OCI-LY7 (cell line): ENCODE measurements around the gene ZHX3. TPM values are rescaled to one million over a fixed set of nuclear protein-coding genes. Genes with fewer than 3 reads are reported as not detected.

ENCODE experiments used
- BruUV-seq: library from RNA; stranded (reverse); fragments of 400-500 nt; replicated peaks from 2 replicates; lab custom pipeline; 2021; lab: Mats Ljungman, UMichigan
- CTCF ChIA-PET: fragments of 300-600 bp; sonication (Branson Sonifier 250); formaldehyde crosslinking; loops from one replicate; lab custom pipeline; 2022; ENCODE audit warnings: antibody characterized with exemption; ENCODE audit not compliant: unreplicated experiment; lab: Charles Lee
- POLR2A ChIA-PET: fragments of 300-600 bp; sonication (Branson Sonifier 250); formaldehyde crosslinking; loops from one replicate; lab custom pipeline; 2022; ENCODE audit warnings: antibody characterized with exemption; lab: Charles Lee
- DNase-seq: peaks from one replicate; pipeline ENCODE4 v3.0.0-alpha.2; 2015; ENCODE audit warnings: low spot score
- H2AFZ ChIP-seq: fragments of 200-600 bp; sonication (generic), shearing (Covaris generic); 2 replicates; pipeline ENCODE4 v1.6.1; 2014; ENCODE audit warnings: mild to moderate bottlenecking, antibody characterized with exemption, low read length, moderate library complexity
- H3K27ac ChIP-seq: fragments of 200-600 bp; sonication (generic); 2 replicates; pipeline ENCODE4 v1.5.1; 2014; ENCODE audit warnings: mixed run types, low read depth, mild to moderate bottlenecking, moderate library complexity, low read length, inconsistent platforms; ENCODE audit not compliant: poor library complexity, severe bottlenecking
- H3K36me3 ChIP-seq: fragments of 200-600 bp; sonication (generic); 2 replicates; pipeline ENCODE4 v1.6.1; 2014; ENCODE audit warnings: mild to moderate bottlenecking, antibody characterized with exemption, low read length, moderate library complexity, mixed read lengths; ENCODE audit not compliant: insufficient read depth
- H3K4me1 ChIP-seq: fragments of 200-600 bp; sonication (generic); 2 replicates; pipeline ENCODE4 v1.5.1; 2014; ENCODE audit warnings: mild to moderate bottlenecking, low read length; ENCODE audit not compliant: insufficient read depth, poor library complexity, severe bottlenecking
- H3K4me2 ChIP-seq: fragments of 200-600 bp; sonication (generic); 2 replicates; pipeline ENCODE4 v1.6.1; 2014; ENCODE audit warnings: mild to moderate bottlenecking, low read length
- H3K4me3 ChIP-seq: fragments of 200-600 bp; sonication (generic); 2 replicates; pipeline ENCODE4 v1.5.1; 2014; ENCODE audit warnings: mild to moderate bottlenecking, low read depth, low read length; ENCODE audit not compliant: poor library complexity, severe bottlenecking
- H3K79me2 ChIP-seq: fragments of 200-600 bp; sonication (generic); 2 replicates; pipeline ENCODE4 v1.6.1; 2016; ENCODE audit warnings: low read depth, mild to moderate bottlenecking, low read length, moderate library complexity, mixed read lengths; ENCODE audit not compliant: insufficient read depth
- H3K9me2 ChIP-seq: fragments of 200-600 bp; sonication (generic); 2 replicates; pipeline ENCODE4 v1.6.1; 2016; ENCODE audit warnings: mild to moderate bottlenecking, low read length, mixed read lengths; ENCODE audit not compliant: insufficient read depth
- H3K9me3 ChIP-seq: fragments of 200-600 bp; sonication (generic); 2 replicates; pipeline ENCODE4 v1.6.1; 2014; ENCODE audit warnings: mild to moderate bottlenecking, mixed run types, low read length, mixed read lengths
- H4K20me1 ChIP-seq: fragments of 200-600 bp; sonication (generic); 2 replicates; pipeline ENCODE4 v1.6.1; 2014; ENCODE audit warnings: mild to moderate bottlenecking, antibody characterized with exemption, low read length, moderate library complexity, mixed read lengths; ENCODE audit not compliant: insufficient read depth
- CTCF ChIP-seq: fragments of 200-600 bp; sonication (generic); conservative IDR thresholded peaks from 2 replicates; pipeline ENCODE4 v1.5.1; 2014; ENCODE audit warnings: mild to moderate bottlenecking, antibody characterized with exemption, low read length, moderate library complexity, mixed read lengths
- EZH2phosphoT487 ChIP-seq: fragments of 200-600 bp; sonication (generic); IDR thresholded peaks from 2 replicates; pipeline ENCODE4 v1.6.1; 2018; ENCODE audit warnings: low read depth, borderline replicate concordance, mild to moderate bottlenecking, mixed run types, antibody characterized with exemption, low read length, moderate library complexity, mixed read lengths
- intact Hi-C: fragments of 100-400 bp; cut with micrococcal nuclease; formaldehyde crosslinking; loops from one replicate; pipeline ENCODE4 v1.10.0; 2022; ENCODE audit not compliant: unreplicated experiment
- total RNA-seq, 2 experiments: library from RNA; depleted of rRNA in 1 of 2; stranded (reverse); fragments of >200 nt in 1 of 2; shearing (Covaris generic) in 1 of 2; gene quantifications; 2 replicates each; pipeline ENCODE4 v1.2.3, GENCODE V29; 2014 to 2022

ZHX3 gene
- total RNA-seq, 2 experiments from 2014 or later, result 5.8 to 16.9 TPM

- TF ChIP-seq EZH2phosphoT487 (no peak), CTCF (no peak)
- CTCF ChIA-PET, result no interaction called here
- no peak for DNase-seq
- intact Hi-C loops, result no loop called here
- Histone ChIP-seq H4K20me1 (no peaks in the 10 kb centered on the region), H3K4me2 (no peak overlapping the region), H3K9me3 (no peaks in the 10 kb centered on the region), H3K36me3 (no peaks in the 10 kb centered on the region), H3K4me1 (no peaks in the 10 kb centered on the region), H3K79me2 (no peaks in the 10 kb centered on the region), H2AFZ (no peak overlapping the region), H3K9me2 (no peaks in the 10 kb centered on the region), H3K4me3 (no peak overlapping the region), H3K27ac (no peak overlapping the region)
- no TSS peak for BruUV-seq
- POLR2A ChIA-PET, result no interaction called here
Measured at GRCh38 chr20:41268917-41269652, 48.4 kb downstream of the ZHX3 start.

GRCh38 chr20:41268402-41268801 lies 49.1 kb downstream of the ZHX3 start:
- H3K9me3 ChIP-seq, result no peaks in the 10 kb centered on the region
- CTCF ChIA-PET, result no interaction called here
- H3K79me2 ChIP-seq, result no peaks in the 10 kb centered on the region
- no peak overlapping the region for H3K27ac ChIP-seq
- intact Hi-C loops, result no loop called here
- POLR2A ChIA-PET, result no interaction called here
- no TSS peak for BruUV-seq
- no peaks in the 10 kb centered on the region for H3K4me1 ChIP-seq
- H3K4me3 ChIP-seq, result no peak overlapping the region
- no peak for TF ChIP-seq CTCF
- no peaks in the 10 kb centered on the region for H4K20me1 ChIP-seq
- no peak overlapping the region for H2AFZ ChIP-seq
- no peak for DNase-seq
- no peaks in the 10 kb centered on the region for H3K36me3 ChIP-seq
- H3K4me2 ChIP-seq, result no peak overlapping the region
- no peaks in the 10 kb centered on the region for H3K9me2 ChIP-seq

DNA sequence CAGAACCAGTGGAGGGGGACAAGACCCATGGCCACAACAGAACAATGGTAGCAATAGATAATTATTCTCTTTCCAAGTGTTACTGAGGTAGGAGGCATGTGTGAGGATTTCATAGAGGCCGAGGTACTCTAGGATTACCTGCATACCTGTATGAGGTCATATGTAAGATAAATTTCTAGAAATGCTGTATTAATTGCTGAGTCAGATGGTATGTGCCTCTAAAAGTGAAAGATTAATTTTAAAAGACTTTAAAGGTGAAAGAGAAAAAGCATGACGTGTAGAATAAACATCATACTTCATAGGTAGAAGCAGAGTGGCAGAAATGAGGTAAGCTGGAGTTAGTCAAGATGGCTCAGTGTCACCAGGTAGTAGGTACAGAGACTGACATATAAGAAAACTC lies 51.6 kb downstream of the ZHX3 start:
- Histone ChIP-seq H3K27ac (no peak overlapping the region), H3K36me3 (no peaks in the 10 kb centered on the region), H4K20me1 (no peaks in the 10 kb centered on the region), H3K4me1 (no peaks in the 10 kb centered on the region), H3K79me2 (no peaks in the 10 kb centered on the region), H3K9me2 (no peaks in the 10 kb centered on the region), H3K4me3 (no peak overlapping the region), H3K9me3 (no peaks in the 10 kb centered on the region), H3K4me2 (no peak overlapping the region), H2AFZ (no peak overlapping the region)
- ChIA-PET CTCF (no interaction called here), POLR2A (no interaction called here)
- TF ChIP-seq EZH2phosphoT487, result no peak
- no peak for TF ChIP-seq CTCF
- no peak for DNase-seq
- no TSS peak for BruUV-seq
- intact Hi-C loops, result no loop called here
